Muscle of leg (tissue), 11 donors: Measurements from ENCODE around the gene COL24A1. TPM values are rescaled to one million over a fixed set of nuclear protein-coding genes. Genes with fewer than 3 reads are reported as not detected.

ENCODE experiments used
- DNase-seq: peaks from one replicate; pipeline ENCODE4 v3.0.0; 2013
- H3K27ac ChIP-seq: one replicate; pipeline ENCODE4 v1.5.1; 2013; ENCODE audit warnings: mild to moderate bottlenecking, low read length, control low read depth
- H3K27me3 ChIP-seq: one replicate; pipeline ENCODE4 v1.6.1; 2013; ENCODE audit warnings: low read length; ENCODE audit not compliant: control insufficient read depth, insufficient read depth
- H3K36me3 ChIP-seq: one replicate; pipeline ENCODE4 v1.6.1; 2013; ENCODE audit warnings: low read length; ENCODE audit not compliant: control insufficient read depth, insufficient read depth
- H3K4me1 ChIP-seq: one replicate; pipeline ENCODE4 v1.6.1; 2013; ENCODE audit warnings: low read length; ENCODE audit not compliant: control insufficient read depth, insufficient read depth
- H3K4me3 ChIP-seq: one replicate; pipeline ENCODE4 v1.5.1; 2013; ENCODE audit warnings: low read length, control low read depth
- H3K9me3 ChIP-seq: replicated peaks from 2 replicates; pipeline ENCODE4 v1.6.1; 2013; ENCODE audit warnings: low read depth, low read length; ENCODE audit not compliant: control insufficient read depth
- WGBS: methylation state at CpG from one replicate; pipeline ENCODE4 v1.1.5; 2013; ENCODE audit warnings: missing lambda C conversion rate; ENCODE audit not compliant: insufficient coverage; 5-methylcytosine and 5-hydroxymethylcytosine counted together
- polyA plus RNA-seq, 8 donors: library from polyadenylated mRNA; unstranded; fragments of 120-200 nt; gene quantifications; one replicate each; pipeline versions ENCODE4 v1.2.1 to v1.2.3, GENCODE V29; 2013; ENCODE audit warnings: inconsistent platforms in 1 of 8, low replicate concordance in 1 of 8; ENCODE audit not compliant: insufficient read length in 8 of 8, insufficient read depth in 1 of 8
- total RNA-seq: library from RNA; stranded (reverse); fragments of 120-200 nt; gene quantifications from one replicate; pipeline ENCODE4 v1.2.4, GENCODE V29; 2013

COL24A1 gene
- total and polyA plus RNA-seq, 9 donors = 3.3 to 12.4 (median 6.6) TPM

GRCh38 chr1:86191958-86192357 lies 35.4 kb upstream of the COL24A1 start:
- Histone ChIP-seq H3K27me3 (no peaks in the 10 kb centered on the region), H3K4me1 (no peaks in the 10 kb centered on the region), H3K9me3 (no peaks in the 10 kb centered on the region), H3K27ac (no peak overlapping the region), H3K36me3 (no peaks in the 10 kb centered on the region), H3K4me3 (no peak overlapping the region)
- 82% methylated on average over 2 of the region's 4 CpGs for WGBS
- no peak for DNase-seq

- no peak overlapping the region for H3K4me3 ChIP-seq
- no peaks in the 10 kb centered on the region for H3K4me1 ChIP-seq
- DNase-seq = no peak
- H3K36me3 ChIP-seq = no peaks in the 10 kb centered on the region
- WGBS = no CpG with 5 or more reads among the region's 1 CpG
- no peak overlapping the region for H3K27ac ChIP-seq
- no peaks in the 10 kb centered on the region for H3K27me3 ChIP-seq
- H3K9me3 ChIP-seq = no peaks in the 10 kb centered on the region
Observed at GRCh38 chr1:86190873-86191272, 34.3 kb upstream of the COL24A1 start.

GRCh38 chr1:86184426-86184825 lies 27.9 kb upstream of the COL24A1 start:
- Histone ChIP-seq H3K4me1 (no peaks in the 10 kb centered on the region), H3K36me3 (no peaks in the 10 kb centered on the region), H3K4me3 (no peak overlapping the region), H3K9me3 (no peaks in the 10 kb centered on the region), H3K27ac (no peak overlapping the region), H3K27me3 (no peaks in the 10 kb centered on the region)
- peak; percentile 72 for DNase-seq
- no CpG with 5 or more reads among the region's 1 CpG for WGBS

GRCh38 chr1:86183810-86184209 lies 27.2 kb upstream of the COL24A1 start:
- no peaks in the 10 kb centered on the region for H3K27me3 ChIP-seq
- H3K36me3 ChIP-seq = no peaks in the 10 kb centered on the region
- H3K27ac ChIP-seq = no peak overlapping the region
- no peak overlapping the region for H3K4me3 ChIP-seq
- no peaks in the 10 kb centered on the region for H3K9me3 ChIP-seq
- WGBS = no CpG with 5 or more reads among the region's 1 CpG
- peak; percentile 77 for DNase-seq
- H3K4me1 ChIP-seq = no peaks in the 10 kb centered on the region

GRCh38 chr1:86176226-86176625 lies 19.7 kb upstream of the COL24A1 start:
- H3K27me3 ChIP-seq = no peaks in the 10 kb centered on the region
- no peaks in the 10 kb centered on the region for H3K36me3 ChIP-seq
- H3K9me3 ChIP-seq = no peaks in the 10 kb centered on the region
- H3K4me3 ChIP-seq = no peak overlapping the region
- DNase-seq = no peak
- WGBS = no CpG with 5 or more reads among the region's 5 CpGs
- H3K27ac ChIP-seq = no peak overlapping the region
- no peaks in the 10 kb centered on the region for H3K4me1 ChIP-seq

- Histone ChIP-seq H3K27ac (no peak overlapping the region), H3K4me3 (no peak overlapping the region), H3K36me3 (no peaks in the 10 kb centered on the region), H3K4me1 (no peaks in the 10 kb centered on the region), H3K9me3 (no peaks in the 10 kb centered on the region), H3K27me3 (no peaks in the 10 kb centered on the region)
- 20% methylated on average over 2 of the region's 5 CpGs for WGBS
- peak; percentile 35 for DNase-seq
Observed at GRCh38 chr1:86175756-86176155, 19.2 kb upstream of the COL24A1 start.

- no peak overlapping the region for H3K27ac ChIP-seq
- no peaks in the 10 kb centered on the region for H3K9me3 ChIP-seq
- no peak overlapping the region for H3K4me3 ChIP-seq
- no CpG with 5 or more reads among the region's 1 CpG for WGBS
- no peaks in the 10 kb centered on the region for H3K36me3 ChIP-seq
- no peaks in the 10 kb centered on the region for H3K27me3 ChIP-seq
- DNase-seq = no peak
- H3K4me1 ChIP-seq = no peaks in the 10 kb centered on the region
Observed at GRCh38 chr1:86169625-86170024, 13.1 kb upstream of the COL24A1 start.

- H3K27ac ChIP-seq = no peak overlapping the region
- H3K36me3 ChIP-seq = no peaks in the 10 kb centered on the region
- WGBS = no CpG with 5 or more reads among the region's 3 CpGs
- H3K4me1 ChIP-seq = peaks cover 16% of the 10 kb centered on the region
- no peak for DNase-seq
- no peaks in the 10 kb centered on the region for H3K9me3 ChIP-seq
- H3K27me3 ChIP-seq = peaks cover 20% of the 10 kb centered on the region
- H3K4me3 ChIP-seq = no peak overlapping the region
Observed at GRCh38 chr1:86159800-86160199, 3.2 kb upstream of the COL24A1 start.

GRCh38 chr1:86155807-86156565 lies 586 bp downstream of the COL24A1 start:
- peak; percentile 71 for DNase-seq
- peak overlapping the region; percentile 80 for H3K27ac ChIP-seq
- peaks cover 27% of the 10 kb centered on the region for H3K27me3 ChIP-seq
- peak overlapping the region; percentile 35 for H3K4me3 ChIP-seq
- no peaks in the 10 kb centered on the region for H3K9me3 ChIP-seq
- H3K36me3 ChIP-seq = no peaks in the 10 kb centered on the region
- H3K4me1 ChIP-seq = peaks cover 20% of the 10 kb centered on the region
- WGBS = under 1% methylated on average over 32 of the region's 40 CpGs

- peak; percentile 80 for DNase-seq
- under 1% methylated on average over 30 of the region's 43 CpGs for WGBS
- Histone ChIP-seq H3K4me3 (peak overlapping the region; percentile 35), H3K9me3 (no peaks in the 10 kb centered on the region), H3K27me3 (peaks cover 27% of the 10 kb centered on the region), H3K4me1 (peaks cover 20% of the 10 kb centered on the region), H3K27ac (no peak overlapping the region), H3K36me3 (no peaks in the 10 kb centered on the region)
Observed at GRCh38 chr1:86155051-86155806, 1.3 kb downstream of the COL24A1 start.
